MM.1S (cell line): Measurements from ENCODE around the gene SPINK8.

ENCODE experiments used
- DNase-seq: peaks from one replicate; pipeline ENCODE4 v3.0.0-alpha.2; 2015
- H2AFZ ChIP-seq: fragments of 300-600 bp; sonication (generic); 2 replicates; pipeline ENCODE4 v1.6.0; 2016; ENCODE audit warnings: antibody characterized with exemption, low read length
- H3F3A ChIP-seq: fragments of 300-600 bp; sonication (generic); 2 replicates; pipeline ENCODE4 v1.6.1; 2016; ENCODE audit warnings: mild to moderate bottlenecking, antibody characterized with exemption, low read length, moderate library complexity, mixed read lengths; ENCODE audit not compliant: insufficient read depth
- H3K27ac ChIP-seq: fragments of 300-600 bp; sonication (generic); 2 replicates; pipeline ENCODE4 v1.5.1; 2016; ENCODE audit warnings: mild to moderate bottlenecking, low read length
- H3K27me3 ChIP-seq: fragments of 300-600 bp; sonication (generic); replicated peaks from 2 replicates; pipeline ENCODE4 v1.6.0; 2016; ENCODE audit warnings: low read length; ENCODE audit not compliant: insufficient read depth
- H3K36me3 ChIP-seq: fragments of 300-600 bp; sonication (generic); replicated peaks from 2 replicates; pipeline ENCODE4 v1.6.1; 2016; ENCODE audit warnings: mild to moderate bottlenecking, low read length, mixed read lengths; ENCODE audit not compliant: insufficient read depth
- H3K4me1 ChIP-seq: fragments of 300-600 bp; sonication (generic); 2 replicates; pipeline ENCODE4 v1.6.1; 2016; ENCODE audit warnings: low read length, mixed read lengths
- H3K4me2 ChIP-seq: fragments of 300-600 bp; sonication (generic); 2 replicates; pipeline ENCODE4 v1.6.0; 2016; ENCODE audit warnings: low read depth, low read length
- H3K4me3 ChIP-seq: fragments of 300-600 bp; sonication (generic); 2 replicates; pipeline ENCODE4 v1.5.1; 2016; ENCODE audit warnings: low read length, mixed read lengths
- H3K79me2 ChIP-seq: fragments of 300-600 bp; sonication (generic); 2 replicates; pipeline ENCODE4 v1.6.1; 2016; ENCODE audit warnings: mixed run types, low read length, mixed read lengths
- H3K9ac ChIP-seq: fragments of 300-600 bp; sonication (generic); 2 replicates; pipeline ENCODE4 v1.6.1; 2016; ENCODE audit warnings: low read length, mixed read lengths
- H3K9me2 ChIP-seq: fragments of 300-600 bp; sonication (generic); replicated peaks from 2 replicates; pipeline ENCODE4 v1.6.1; 2016; ENCODE audit warnings: mild to moderate bottlenecking, low read length, mixed read lengths; ENCODE audit not compliant: insufficient read depth
- H3K9me3 ChIP-seq: fragments of 300-600 bp; sonication (generic); replicated peaks from 2 replicates; pipeline ENCODE4 v1.6.1; 2016; ENCODE audit warnings: mild to moderate bottlenecking, low read length, mixed read lengths; ENCODE audit not compliant: insufficient read depth
- H4K20me1 ChIP-seq: fragments of 300-600 bp; sonication (generic); 2 replicates; pipeline ENCODE4 v1.6.1; 2016; ENCODE audit warnings: mild to moderate bottlenecking, low read length, moderate library complexity, mixed read lengths; ENCODE audit not compliant: insufficient read depth
- CTCF ChIP-seq: fragments of 300-600 bp; sonication (generic); IDR thresholded peaks from 2 replicates; pipeline ENCODE4 v1.5.1; 2016; ENCODE audit warnings: antibody characterized with exemption, low read length, mixed read lengths
- EZH2 ChIP-seq: fragments of 300-600 bp; sonication (generic); optimal IDR thresholded peaks from 2 replicates; pipeline ENCODE3; 2017; ENCODE audit warnings: low read depth, mild to moderate bottlenecking, antibody characterized with exemption, low read length, mixed read lengths
- EZH2phosphoT487 ChIP-seq: fragments of 300-600 bp; sonication (generic); IDR thresholded peaks from 2 replicates; pipeline ENCODE4 v1.6.1; 2018; ENCODE audit warnings: antibody characterized with exemption, low read length

Gene SPINK8

GRCh38 chr3:48353987-48354386 is 20.5 kb upstream of the SPINK8 start:
- H3K27ac ChIP-seq: no peak overlapping the region
- H2AFZ ChIP-seq: no peak overlapping the region
- H3K9me3 ChIP-seq: no peaks in the 10 kb centered on the region
- no peak overlapping the region for H3K9ac ChIP-seq
- no peaks in the 10 kb centered on the region for H3K9me2 ChIP-seq
- no peak overlapping the region for H3K4me3 ChIP-seq
- H3K36me3 ChIP-seq: no peaks in the 10 kb centered on the region
- H3K4me2 ChIP-seq: no peak overlapping the region
- TF ChIP-seq CTCF (no peak), EZH2 (no peak), EZH2phosphoT487 (no peak)
- H3K4me1 ChIP-seq: no peaks in the 10 kb centered on the region
- no peaks in the 10 kb centered on the region for H3K79me2 ChIP-seq
- H3F3A ChIP-seq: no peaks in the 10 kb centered on the region
- H3K27me3 ChIP-seq: no peaks in the 10 kb centered on the region
- DNase-seq: no peak
- H4K20me1 ChIP-seq: no peaks in the 10 kb centered on the region; the same call in 1 of the 2 replicates

- no peaks in the 10 kb centered on the region; the same call in 1 of the 2 replicates for H4K20me1 ChIP-seq
- TF ChIP-seq EZH2: no peak
- no peak for TF ChIP-seq CTCF
- no peak for TF ChIP-seq EZH2phosphoT487
- no peak overlapping the region for H3K4me2 ChIP-seq
- H3K9me2 ChIP-seq: no peaks in the 10 kb centered on the region
- H3K9me3 ChIP-seq: no peaks in the 10 kb centered on the region
- no peak overlapping the region for H3K4me3 ChIP-seq
- H3F3A ChIP-seq: no peaks in the 10 kb centered on the region
- DNase-seq: no peak
- no peak overlapping the region for H3K9ac ChIP-seq
- no peak overlapping the region for H3K27ac ChIP-seq
- no peaks in the 10 kb centered on the region for H3K4me1 ChIP-seq
- no peak overlapping the region for H2AFZ ChIP-seq
- no peaks in the 10 kb centered on the region for H3K27me3 ChIP-seq
- H3K36me3 ChIP-seq: no peaks in the 10 kb centered on the region
- H3K79me2 ChIP-seq: no peaks in the 10 kb centered on the region
Measured at GRCh38 chr3:48352546-48352945, 19.1 kb upstream of the SPINK8 start.

- Histone ChIP-seq H3K79me2 (no peaks in the 10 kb centered on the region), H3K27ac (no peak overlapping the region), H3K27me3 (no peaks in the 10 kb centered on the region), H3K4me3 (no peak overlapping the region), H3K4me1 (no peaks in the 10 kb centered on the region), H4K20me1 (no peaks in the 10 kb centered on the region; the same call in 1 of the 2 replicates), H3K9me3 (no peaks in the 10 kb centered on the region), H3K4me2 (no peak overlapping the region), H3F3A (no peaks in the 10 kb centered on the region), H3K36me3 (no peaks in the 10 kb centered on the region), H2AFZ (no peak overlapping the region), H3K9ac (no peak overlapping the region), H3K9me2 (no peaks in the 10 kb centered on the region)
- DNase-seq: no peak
- no peak for TF ChIP-seq EZH2phosphoT487
- no peak for TF ChIP-seq CTCF
- no peak for TF ChIP-seq EZH2
Measured at GRCh38 chr3:48347500-48347899, 14.0 kb upstream of the SPINK8 start.
